Aorta (tissue), 5 donors: Measurements from ENCODE around the gene SEM1. TPM values are rescaled to one million over a fixed set of nuclear protein-coding genes. Genes with fewer than 3 reads are reported as not detected.

Experiments used
- ATAC-seq: fragments of 200-7000 bp; cut with Tn5 transposase; one replicate; pipeline ENCODE4 v1.9.1; 2022; ENCODE audit warnings: moderate library complexity; ENCODE audit not compliant: low FRiP score
- DNase-seq, 2 donors: peaks; one replicate each; pipeline ENCODE4 v3.0.0-alpha.2; 2020
- H3K27ac ChIP-seq, 2 donors: one replicate each; pipeline ENCODE4 v1.5.1; 2013; ENCODE audit warnings: low read length in 2 of 2, mild to moderate bottlenecking in 2 of 2, moderate library complexity in 2 of 2, control low read depth in 1 of 2, inconsistent platforms in 1 of 2, low read depth in 1 of 2
- H3K27me3 ChIP-seq, 2 donors: one replicate each; pipeline ENCODE4 v1.6.1; 2013; ENCODE audit warnings: control low read depth in 1 of 2, low read length in 1 of 2, mild to moderate bottlenecking in 1 of 2, moderate library complexity in 1 of 2; ENCODE audit not compliant: insufficient read depth in 2 of 2, control insufficient read depth in 1 of 2
- H3K36me3 ChIP-seq, 2 donors: one replicate each; pipeline ENCODE4 v1.6.1; 2013; ENCODE audit warnings: control low read depth in 1 of 2, low read length in 1 of 2, mild to moderate bottlenecking in 1 of 2; ENCODE audit not compliant: insufficient read depth in 2 of 2, control insufficient read depth in 1 of 2
- H3K4me1 ChIP-seq, 2 donors: one replicate each; pipeline ENCODE4 v1.6.1; 2013; ENCODE audit warnings: low read length in 2 of 2, control low read depth in 1 of 2, mild to moderate bottlenecking in 1 of 2, moderate library complexity in 1 of 2; ENCODE audit not compliant: insufficient read depth in 2 of 2, control insufficient read depth in 1 of 2
- H3K4me3 ChIP-seq, 2 donors: one replicate each; pipeline ENCODE4 v1.5.1; 2013; ENCODE audit warnings: low read length in 2 of 2, control low read depth in 1 of 2, mild to moderate bottlenecking in 1 of 2
- H3K9me3 ChIP-seq: one replicate; pipeline ENCODE4 v1.6.1; 2013; ENCODE audit warnings: mild to moderate bottlenecking, low read length; ENCODE audit not compliant: control insufficient read depth
- WGBS, 2 donors: extraction: QIAGEN DNeasy Blood & Tissue Kit; methylation state at CpG; one replicate each; pipeline ENCODE4 v1.1.7; 2013; 5-methylcytosine and 5-hydroxymethylcytosine counted together
- intact Hi-C, 2 donors: fragments of 100-400 bp; cut with DNase I; formaldehyde crosslinking; loops; one replicate each; pipeline versions ENCODE4 v1.14.2 to v1.15.0; 2022
- polyA plus RNA-seq, 2 donors: library from polyadenylated mRNA; stranded (reverse); fragments of 200-250 nt; gene quantifications; one replicate each; pipeline ENCODE4 v1.2.3, GENCODE V29; 2013
- total RNA-seq, 2 donors: library from RNA; stranded (reverse); fragmentation: NEBNext Ultra II Directional; extraction: Animal tissue kit (Norgen Biotek cat#: 25700); gene quantifications; one replicate each; pipeline ENCODE4 v1.2.1, GENCODE V29; 2021
- donor health status: healthy with polysubstance abuse.
- donor health status: Bipolar disorder and iron deficiency.
- donor health status: DM: no; HTN: no; CAD: no.
- donor health status: DM: no; HTN: no; CAD: no.
- donor health status: DM: yes; HTN: yes; CAD: no.

The SEM1 gene
- total and polyA plus RNA-seq, 4 donors: 41.8 to 89.8 (median 52.0) TPM

GRCh38 chr7:96697822-96698221 lies 11.8 kb downstream of the SEM1 start:
- 3 to 15% methylated on average over 3 of the region's 3 CpGs for WGBS, 2 donors
- H3K27ac ChIP-seq: no peak overlapping the region
- intact Hi-C loops: no loop called here
- H3K36me3 ChIP-seq: no peaks in the 10 kb centered on the region
- H3K4me3 ChIP-seq: no peak overlapping the region
- no peak for DNase-seq
- H3K27me3 ChIP-seq: no peaks in the 10 kb centered on the region
- no peaks in the 10 kb centered on the region for H3K9me3 ChIP-seq
- no peak for ATAC-seq
- no peaks in the 10 kb centered on the region for H3K4me1 ChIP-seq

- ATAC-seq (no peak), DNase-seq (no peak)
- WGBS, 2 donors: 92% methylated on average over 1 of the region's 1 CpG
- Histone ChIP-seq H3K4me3 (no peak overlapping the region), H3K27me3 (no peaks in the 10 kb centered on the region), H3K4me1 (no peaks in the 10 kb centered on the region), H3K9me3 (no peaks in the 10 kb centered on the region), H3K36me3 (no peaks in the 10 kb centered on the region), H3K27ac (no peak overlapping the region)
- intact Hi-C loops: no loop called here
Measured at GRCh38 chr7:96695581-96695980, 14.1 kb downstream of the SEM1 start.

GRCh38 chr7:96694082-96694481 lies 15.6 kb downstream of the SEM1 start:
- H3K9me3 ChIP-seq: no peaks in the 10 kb centered on the region
- 92 to 95% methylated on average over 4 of the region's 4 CpGs for WGBS, 2 donors
- H3K4me3 ChIP-seq: no peak overlapping the region
- H3K27me3 ChIP-seq: no peaks in the 10 kb centered on the region
- no peak for ATAC-seq
- H3K36me3 ChIP-seq: no peaks in the 10 kb centered on the region
- intact Hi-C loops: no loop called here
- no peak overlapping the region for H3K27ac ChIP-seq
- DNase-seq: no peak
- no peaks in the 10 kb centered on the region for H3K4me1 ChIP-seq

GRCh38 chr7:96691702-96692101 lies 17.9 kb downstream of the SEM1 start:
- ATAC-seq (no peak), DNase-seq (no peak)
- H3K9me3 ChIP-seq: no peaks in the 10 kb centered on the region
- H3K27ac ChIP-seq: no peak overlapping the region
- no peaks in the 10 kb centered on the region for H3K36me3 ChIP-seq
- intact Hi-C loops: no loop called here
- H3K27me3 ChIP-seq: no peaks in the 10 kb centered on the region
- H3K4me1 ChIP-seq: no peaks in the 10 kb centered on the region
- no peak overlapping the region for H3K4me3 ChIP-seq
- WGBS, 2 donors: 98 to 100% methylated on average over 1 of the region's 1 CpG

GRCh38 chr7:96689414-96689813 lies 20.2 kb downstream of the SEM1 start:
- Histone ChIP-seq H3K27ac (no peak overlapping the region), H3K4me1 (no peaks in the 10 kb centered on the region), H3K4me3 (no peak overlapping the region), H3K36me3 (no peaks in the 10 kb centered on the region), H3K27me3 (no peaks in the 10 kb centered on the region), H3K9me3 (no peaks in the 10 kb centered on the region)
- WGBS, 2 donors: 72 to 84% methylated on average over 1 of the region's 1 CpG
- intact Hi-C loops: no loop called here
- DNase-seq (no peak), ATAC-seq (no peak)

GRCh38 chr7:96686305-96686704 lies 23.3 kb downstream of the SEM1 start:
- Histone ChIP-seq H3K9me3 (no peaks in the 10 kb centered on the region), H3K27me3 (no peaks in the 10 kb centered on the region), H3K4me3 (no peak overlapping the region), H3K36me3 (no peaks in the 10 kb centered on the region), H3K27ac (no peak overlapping the region), H3K4me1 (no peaks in the 10 kb centered on the region)
- intact Hi-C loops: no loop called here
- DNase-seq (no peak), ATAC-seq (no peak)

GRCh38 chr7:96685755-96686154 lies 23.9 kb downstream of the SEM1 start:
- H3K4me3 ChIP-seq: no peak overlapping the region
- peaks cover 0 to 1% of the 10 kb centered on the region in 2 donors for H3K4me1 ChIP-seq
- no peaks in the 10 kb centered on the region for H3K36me3 ChIP-seq
- DNase-seq (no peak), ATAC-seq (no peak)
- WGBS, 2 donors: 97 to 100% methylated on average over 1 of the region's 1 CpG
- no peaks in the 10 kb centered on the region for H3K27me3 ChIP-seq
- H3K27ac ChIP-seq: no peak overlapping the region
- H3K9me3 ChIP-seq: no peaks in the 10 kb centered on the region
- intact Hi-C loops: no loop called here

GRCh38 chr7:96685353-96685752 lies 24.3 kb downstream of the SEM1 start:
- Histone ChIP-seq H3K9me3 (no peaks in the 10 kb centered on the region), H3K27ac (no peak overlapping the region), H3K4me3 (no peak overlapping the region), H3K4me1 (peaks cover 0 to 2% of the 10 kb centered on the region in 2 donors), H3K36me3 (no peaks in the 10 kb centered on the region), H3K27me3 (no peaks in the 10 kb centered on the region)
- DNase-seq (no peak), ATAC-seq (no peak)
- WGBS, 2 donors: 61 to 65% methylated on average over 3 of the region's 3 CpGs
- intact Hi-C loops: no loop called here

GRCh38 chr7:96679886-96680285 lies 29.8 kb downstream of the SEM1 start:
- H3K27ac ChIP-seq: no peak overlapping the region
- peaks cover 0 to 2% of the 10 kb centered on the region in 2 donors for H3K4me1 ChIP-seq
- WGBS, 2 donors: 90% methylated on average over 4 of the region's 4 CpGs
- H3K36me3 ChIP-seq: no peaks in the 10 kb centered on the region
- H3K27me3 ChIP-seq: no peaks in the 10 kb centered on the region
- H3K4me3 ChIP-seq: no peak overlapping the region
- H3K9me3 ChIP-seq: no peaks in the 10 kb centered on the region
- no peak for DNase-seq
- ATAC-seq: no peak
- intact Hi-C loops: no loop called here
